PC-9 (cell line): ENCODE results near the gene KDM4F. TPM values are rescaled to one million over a fixed set of nuclear protein-coding genes. Genes with fewer than 3 reads are reported as not detected.

Experiments
- BruUV-seq: library from RNA; stranded (reverse); fragments of 400-500 nt; replicated peaks from 2 replicates; lab custom pipeline; 2021; lab: Mats Ljungman, UMichigan
- CTCF ChIA-PET: fragments of 300-600 bp; sonication (Branson Sonifier 250); formaldehyde crosslinking; loops from one replicate; lab custom pipeline; 2022; ENCODE audit warnings: antibody characterized with exemption; lab: Charles Lee
- POLR2A ChIA-PET: fragments of 300-600 bp; sonication (Branson Sonifier 250); formaldehyde crosslinking; loops from one replicate; lab custom pipeline; 2022; ENCODE audit warnings: antibody characterized with exemption; ENCODE audit not compliant: unreplicated experiment; lab: Charles Lee
- DNase-seq, 2 experiments: peaks; one replicate each; pipeline versions ENCODE4 v3.0.0 to v3.0.0-alpha.2; 2015 to 2022; ENCODE audit warnings: mixed read lengths in 1 of 2
- H2AFZ ChIP-seq: fragments of 200-600 bp; sonication (generic); 2 replicates; pipeline ENCODE4 v1.8.1; 2017; ENCODE audit warnings: antibody characterized with exemption
- H3F3A ChIP-seq: fragments of 200-600 bp; sonication (generic); 2 replicates; pipeline ENCODE4 v1.8.1; 2017; ENCODE audit warnings: antibody characterized with exemption, mild to moderate bottlenecking, low read depth; ENCODE audit not compliant: insufficient read depth
- H3K27ac ChIP-seq: fragments of 200-600 bp; sonication (generic); 2 replicates; pipeline ENCODE4 v1.6.1; 2016; ENCODE audit warnings: mixed run types
- H3K27me3 ChIP-seq: fragments of 200-600 bp; sonication (generic); 2 replicates; pipeline ENCODE4 v1.6.1; 2016; ENCODE audit warnings: low read depth, mixed run types; ENCODE audit not compliant: insufficient read depth
- H3K36me3 ChIP-seq: fragments of 200-600 bp; sonication (generic); 2 replicates; pipeline ENCODE4 v1.6.1; 2016; ENCODE audit warnings: low read depth, mixed run types
- H3K4me1 ChIP-seq: fragments of 200-600 bp; sonication (generic); replicated peaks from 2 replicates; pipeline ENCODE4 v1.6.1; 2016; ENCODE audit warnings: mixed run types; ENCODE audit not compliant: insufficient read depth
- H3K4me2 ChIP-seq: fragments of 200-600 bp; sonication (generic); 2 replicates; pipeline ENCODE4 v1.6.1; 2017; ENCODE audit warnings: mixed run types
- H3K4me3 ChIP-seq: fragments of 200-600 bp; sonication (generic); 2 replicates; pipeline ENCODE4 v1.6.1; 2016; ENCODE audit warnings: mixed run types
- H3K79me2 ChIP-seq: fragments of 200-600 bp; sonication (generic); 2 replicates; pipeline ENCODE4 v1.6.1; 2017; ENCODE audit warnings: low read depth, mixed run types
- H3K9me2 ChIP-seq: fragments of 200-600 bp; sonication (generic); 2 replicates; pipeline ENCODE4 v1.8.1; 2017; ENCODE audit warnings: mild to moderate bottlenecking; ENCODE audit not compliant: insufficient read depth
- H3K9me3 ChIP-seq: fragments of 200-600 bp; sonication (generic); 2 replicates; pipeline ENCODE4 v1.8.1; 2016; ENCODE audit warnings: low read depth; ENCODE audit not compliant: insufficient read depth
- H4K20me1 ChIP-seq: fragments of 200-600 bp; sonication (generic); 2 replicates; pipeline ENCODE4 v1.8.1; 2017; ENCODE audit not compliant: insufficient read depth
- CTCF ChIP-seq: fragments of 200-600 bp; sonication (generic); conservative IDR thresholded peaks from 2 replicates; pipeline ENCODE4 v1.6.1; 2017; ENCODE audit warnings: mixed run types, antibody characterized with exemption, mild to moderate bottlenecking, moderate library complexity
- EZH2 ChIP-seq: fragments of 200-600 bp; sonication (generic); IDR thresholded peaks from 2 replicates; pipeline ENCODE4 v1.8.0; 2017; ENCODE audit warnings: antibody characterized with exemption, low read depth
- intact Hi-C: fragments of 100-400 bp; cut with micrococcal nuclease; formaldehyde crosslinking; loops from one replicate; pipeline ENCODE4 v1.10.0; 2022; ENCODE audit not compliant: unreplicated experiment
- total RNA-seq: library from RNA; stranded (reverse); gene quantifications from 2 replicates; pipeline ENCODE4 v1.2.3, GENCODE V29; 2021

The KDM4F gene
- total RNA-seq, 1 experiment from 2014 or later, result not detected

GRCh38 chr11:95045812-95046211 is 3.4 kb upstream of the KDM4F start:
- no peak for TF ChIP-seq CTCF
- TF ChIP-seq EZH2, result no peak
- H3K79me2 ChIP-seq, result no peaks in the 10 kb centered on the region
- H3K9me3 ChIP-seq, result no peaks in the 10 kb centered on the region
- peaks cover 8% of the 10 kb centered on the region; the same call in 1 of the 2 replicates for H3K27me3 ChIP-seq
- BruUV-seq, result no TSS peak
- no peak overlapping the region for H3K4me2 ChIP-seq
- no peaks in the 10 kb centered on the region for H3F3A ChIP-seq
- no peaks in the 10 kb centered on the region for H3K36me3 ChIP-seq
- intact Hi-C loops, result no loop called here
- H2AFZ ChIP-seq, result no peak overlapping the region
- ChIA-PET POLR2A (no interaction called here), CTCF (no interaction called here)
- no peak overlapping the region for H3K27ac ChIP-seq
- H4K20me1 ChIP-seq, result no peaks in the 10 kb centered on the region
- H3K9me2 ChIP-seq, result no peaks in the 10 kb centered on the region
- no peaks in the 10 kb centered on the region for H3K4me1 ChIP-seq
- DNase-seq, result no peak
- H3K4me3 ChIP-seq, result no peak overlapping the region

GRCh38 chr11:95050595-95051202 is 1.5 kb downstream of the KDM4F start:
- no peak overlapping the region for H2AFZ ChIP-seq
- H3K9me2 ChIP-seq, result no peaks in the 10 kb centered on the region
- no peaks in the 10 kb centered on the region for H3K36me3 ChIP-seq
- no peaks in the 10 kb centered on the region for H3F3A ChIP-seq
- no peak overlapping the region for H3K4me3 ChIP-seq
- CTCF ChIA-PET, result no interaction called here
- intact Hi-C loops, result no loop called here
- H3K79me2 ChIP-seq, result no peaks in the 10 kb centered on the region
- H3K4me2 ChIP-seq, result no peak overlapping the region
- no peak overlapping the region for H3K27ac ChIP-seq
- H4K20me1 ChIP-seq, result no peaks in the 10 kb centered on the region
- no peaks in the 10 kb centered on the region; the same call in 1 of the 2 replicates for H3K9me3 ChIP-seq
- 0 out of 2 replicates have a peak, but pooled peaks cover 9% of the 10 kb centered on the region for H3K27me3 ChIP-seq
- DNase-seq, result no peak
- TF ChIP-seq CTCF, result no peak
- no peak for TF ChIP-seq EZH2
- POLR2A ChIA-PET, result no interaction called here
- BruUV-seq, result no TSS peak
- H3K4me1 ChIP-seq, result no peaks in the 10 kb centered on the region

GRCh38 chr11:95054356-95054755 is 5.1 kb downstream of the KDM4F start:
- Histone ChIP-seq H3F3A (no peaks in the 10 kb centered on the region), H3K79me2 (no peaks in the 10 kb centered on the region), H3K9me3 (no peaks in the 10 kb centered on the region; the same call in 1 of the 2 replicates), H4K20me1 (no peaks in the 10 kb centered on the region), H3K27ac (no peak overlapping the region), H3K4me1 (no peaks in the 10 kb centered on the region), H3K36me3 (no peaks in the 10 kb centered on the region), H3K4me2 (no peak overlapping the region), H3K9me2 (no peaks in the 10 kb centered on the region), H2AFZ (no peak overlapping the region), H3K4me3 (no peak overlapping the region), H3K27me3 (0 out of 2 replicates have a peak, but pooled peaks cover 9% of the 10 kb centered on the region)
- POLR2A ChIA-PET, result no interaction called here
- no peak for TF ChIP-seq EZH2
- no peak for DNase-seq
- no TSS peak for BruUV-seq
- intact Hi-C loops, result no loop called here
- CTCF ChIA-PET, result no interaction called here
